ENCODE measurements around the gene SYT1.

- TF ChIP-seq TAF1 (IDR thresholded peaks at IDR 0.05; ENCODE audit: borderline replicate concordance, insufficient read depth, low read length) (no peak), REST (IDR thresholded peaks at IDR 0.05; ENCODE audit: insufficient read depth in 1 of 2, low read depth in 2 of 2, low read length in 2 of 2) (no peak)
Measured at GRCh38 chr12:79298506-79298905, 433.9 kb downstream of the SYT1 start.
